Germinal center (tissue), 1 donor: Measurements from ENCODE around the gene RTP3.
"Not testable (repeated sequence)": the region's sequence is repeated elsewhere in the genome, so short reads cannot be mapped to it uniquely, and the experiment has no call there.

Experiments
- DNase-seq: peaks from one replicate; pipeline ENCODE4 v3.0.0; 2012; ENCODE audit warnings: mixed read lengths, low spot score

The RTP3 gene

DNA sequence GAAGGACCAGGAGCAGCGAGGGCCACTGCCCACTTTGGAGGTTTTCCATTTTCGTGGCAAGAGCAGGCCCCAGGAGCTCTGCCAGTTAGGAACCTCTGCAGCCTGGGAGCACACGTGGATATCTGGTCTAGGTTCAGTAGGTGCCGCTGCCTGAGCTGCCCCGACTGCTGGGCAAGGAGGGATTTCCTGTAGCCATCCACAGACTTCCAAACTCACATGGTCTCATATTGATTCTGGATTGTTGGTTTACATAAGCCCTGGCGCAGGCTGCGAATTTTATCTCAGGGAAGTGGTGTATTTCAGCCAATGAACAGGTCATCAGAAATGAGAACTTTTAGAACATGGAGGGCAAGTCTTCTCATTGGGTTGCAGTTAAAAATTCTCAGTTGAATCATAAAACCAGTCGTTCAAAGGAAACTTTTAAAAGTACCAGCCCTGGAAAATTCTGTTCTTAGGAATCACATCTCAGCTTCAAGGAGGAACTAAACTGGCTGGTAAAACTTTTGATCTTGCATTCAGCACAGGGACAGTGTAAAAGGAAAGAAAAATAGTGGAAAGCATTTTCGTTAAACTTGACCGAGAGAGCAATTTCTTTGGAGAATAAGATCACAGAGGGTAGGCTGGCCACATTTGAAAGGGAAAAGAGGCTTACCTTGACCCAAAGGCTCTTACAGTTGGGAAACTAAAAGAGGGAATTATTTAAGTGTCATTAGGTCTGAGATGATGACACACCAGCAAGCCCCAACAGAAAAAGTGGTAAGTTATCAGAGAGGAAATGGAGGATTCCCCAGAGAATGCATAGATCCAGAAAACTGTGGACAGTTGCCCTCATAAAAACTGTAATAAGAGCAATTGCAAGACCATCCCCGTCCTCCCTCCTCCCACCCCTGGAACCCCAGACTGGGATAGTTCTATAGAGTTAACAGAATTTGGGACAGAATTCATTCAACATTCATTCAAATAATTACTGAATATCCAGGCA, 6.4 kb upstream of the RTP3 start:
- DNase-seq: no peak

DNA sequence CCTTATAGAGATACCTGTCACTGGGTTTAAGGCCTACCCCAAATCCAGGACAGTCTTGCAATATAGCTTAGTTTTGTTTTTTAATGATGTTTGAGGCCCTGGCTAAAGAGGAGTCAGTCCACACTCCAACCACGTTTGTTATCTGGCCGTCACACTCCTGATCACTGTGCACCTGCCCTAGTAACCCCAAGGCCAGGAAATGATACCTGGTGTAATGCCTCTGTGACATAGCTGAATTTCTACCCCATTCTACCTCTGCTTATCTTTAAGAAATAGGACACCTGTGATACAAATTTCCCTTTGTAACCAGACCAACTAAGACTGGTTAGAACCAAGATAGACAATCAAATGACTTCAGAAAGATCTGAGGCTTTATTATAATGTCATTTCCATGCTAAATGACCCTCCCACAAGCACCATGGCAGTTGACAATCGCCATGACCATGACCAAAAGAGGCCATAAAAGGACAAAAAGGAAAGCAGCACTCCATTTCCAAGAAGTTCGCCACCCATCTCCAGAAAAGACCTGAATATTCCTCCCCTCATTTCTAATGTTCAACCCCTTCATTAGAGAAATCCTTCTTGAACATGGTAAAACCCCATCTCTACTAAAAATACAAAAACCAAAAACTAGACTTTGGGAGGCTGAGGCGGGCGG, 4.8 kb upstream of the RTP3 start:
- no peak for DNase-seq

DNA sequence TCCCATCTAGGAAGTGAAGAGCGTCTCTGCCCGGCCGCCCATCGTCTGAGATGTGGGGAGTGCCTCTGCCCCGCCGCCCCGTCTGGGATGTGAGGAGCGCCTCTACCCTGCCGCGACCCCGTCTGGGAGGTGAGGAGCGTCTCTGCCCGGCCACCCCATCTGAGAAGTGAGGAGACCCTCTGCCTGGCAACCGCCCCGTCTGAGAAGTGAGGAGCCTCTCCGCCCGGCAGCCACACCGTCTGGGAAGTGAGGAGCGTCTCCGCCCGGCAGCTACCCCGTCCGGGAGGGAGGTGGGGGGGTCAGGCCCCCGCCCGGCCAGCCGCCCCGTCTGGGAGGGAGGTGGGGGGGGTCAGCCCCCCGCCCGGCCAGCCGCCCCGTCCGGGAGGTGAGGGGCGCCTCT, 3.3 kb upstream of the RTP3 start:
- DNase-seq: not testable (repeated sequence)

DNA sequence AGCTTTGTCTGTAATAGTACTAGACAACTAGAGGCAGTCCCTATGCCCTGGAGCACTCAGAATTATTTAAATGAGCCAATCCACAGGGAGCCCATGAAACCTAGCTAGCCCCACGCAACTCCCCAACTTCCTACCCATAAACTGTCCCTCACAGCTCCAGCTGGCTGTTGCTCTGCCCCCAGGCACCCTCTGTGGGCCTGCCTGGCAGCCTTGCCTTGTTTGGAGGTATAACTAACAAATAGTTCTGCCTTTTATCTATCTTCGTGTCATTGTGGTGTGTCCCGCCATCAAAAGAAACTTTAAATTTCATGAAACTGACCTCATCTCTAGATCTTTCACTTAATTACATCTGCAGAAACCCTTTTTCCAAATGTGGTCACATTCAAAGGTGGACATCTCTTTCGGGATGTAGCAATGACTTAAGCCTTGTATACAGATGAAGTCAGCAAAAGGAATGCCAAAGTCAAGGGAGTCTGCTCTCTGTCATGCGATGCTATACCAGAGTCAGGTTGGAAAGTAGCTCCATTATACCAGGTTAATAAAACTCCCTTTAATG, 1.8 kb upstream of the RTP3 start:
- DNase-seq: no peak

DNA sequence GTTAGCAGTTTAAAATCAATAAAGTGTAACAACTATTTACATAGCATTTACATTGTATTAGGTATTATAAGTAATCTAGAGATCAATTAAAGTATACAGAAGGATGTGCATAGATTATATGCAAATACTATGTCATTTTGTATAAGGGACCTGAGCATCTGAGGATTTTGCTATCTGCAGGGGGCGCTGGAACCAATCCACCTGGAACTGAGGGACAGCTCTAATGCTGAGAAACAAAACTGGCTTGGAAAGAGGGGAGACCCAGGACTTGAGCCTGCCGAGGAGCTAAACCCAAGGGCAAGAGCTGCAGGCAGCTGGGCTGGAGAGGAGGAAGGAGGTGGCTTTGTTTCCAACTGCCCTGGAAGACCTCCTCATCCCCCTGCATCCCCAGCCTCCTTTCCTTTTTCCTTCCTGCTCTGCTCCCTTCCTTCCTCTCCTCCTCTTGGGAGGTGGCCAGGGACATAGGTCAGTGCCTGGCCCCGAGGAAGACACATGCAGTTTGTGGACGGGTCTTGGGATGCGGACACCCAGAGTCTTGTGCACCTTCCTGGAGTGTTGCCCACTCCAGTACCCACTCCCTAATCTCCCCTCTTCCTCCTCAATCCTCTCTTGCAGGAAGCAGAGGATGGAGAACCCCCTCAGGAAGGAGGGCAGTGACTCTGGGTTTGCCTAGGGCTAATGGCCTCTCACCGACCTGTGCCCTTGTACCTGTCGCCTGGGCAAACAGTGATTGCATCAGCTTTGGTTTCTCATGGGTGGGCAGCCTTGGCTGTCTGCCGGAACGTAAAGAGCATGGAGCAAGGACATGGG, 825 bp upstream of the RTP3 start:
- peak; percentile 36 for DNase-seq

DNA sequence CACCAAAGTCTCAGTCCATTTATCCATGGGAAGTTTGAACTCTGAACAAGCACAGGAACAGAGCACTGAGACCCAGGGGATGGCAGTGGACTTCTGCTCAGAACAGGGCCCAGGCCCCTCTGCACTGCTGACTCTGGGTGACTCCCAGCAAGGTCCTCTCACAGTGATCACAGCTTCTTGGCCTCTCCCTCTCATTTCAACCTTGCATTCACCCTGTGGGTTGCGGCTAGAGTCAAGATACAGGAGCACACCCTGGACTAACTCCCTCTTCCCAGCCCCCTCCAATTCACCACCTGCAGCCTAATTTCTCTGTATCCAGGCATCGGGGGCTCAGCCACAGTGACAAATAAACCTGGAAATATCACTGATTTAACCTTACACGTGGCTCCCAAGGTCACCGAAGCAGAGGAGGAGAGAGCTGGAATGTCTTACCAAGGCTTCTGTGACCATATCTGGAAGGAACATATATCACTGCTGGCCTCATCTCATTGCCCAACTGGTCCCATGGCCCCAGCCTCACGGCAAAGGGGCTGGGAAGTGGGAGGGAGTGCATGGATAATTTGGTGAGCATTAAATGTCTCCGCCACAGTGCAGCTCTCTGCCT, 1.2 kb downstream of the RTP3 start:
- no peak for DNase-seq

DNA sequence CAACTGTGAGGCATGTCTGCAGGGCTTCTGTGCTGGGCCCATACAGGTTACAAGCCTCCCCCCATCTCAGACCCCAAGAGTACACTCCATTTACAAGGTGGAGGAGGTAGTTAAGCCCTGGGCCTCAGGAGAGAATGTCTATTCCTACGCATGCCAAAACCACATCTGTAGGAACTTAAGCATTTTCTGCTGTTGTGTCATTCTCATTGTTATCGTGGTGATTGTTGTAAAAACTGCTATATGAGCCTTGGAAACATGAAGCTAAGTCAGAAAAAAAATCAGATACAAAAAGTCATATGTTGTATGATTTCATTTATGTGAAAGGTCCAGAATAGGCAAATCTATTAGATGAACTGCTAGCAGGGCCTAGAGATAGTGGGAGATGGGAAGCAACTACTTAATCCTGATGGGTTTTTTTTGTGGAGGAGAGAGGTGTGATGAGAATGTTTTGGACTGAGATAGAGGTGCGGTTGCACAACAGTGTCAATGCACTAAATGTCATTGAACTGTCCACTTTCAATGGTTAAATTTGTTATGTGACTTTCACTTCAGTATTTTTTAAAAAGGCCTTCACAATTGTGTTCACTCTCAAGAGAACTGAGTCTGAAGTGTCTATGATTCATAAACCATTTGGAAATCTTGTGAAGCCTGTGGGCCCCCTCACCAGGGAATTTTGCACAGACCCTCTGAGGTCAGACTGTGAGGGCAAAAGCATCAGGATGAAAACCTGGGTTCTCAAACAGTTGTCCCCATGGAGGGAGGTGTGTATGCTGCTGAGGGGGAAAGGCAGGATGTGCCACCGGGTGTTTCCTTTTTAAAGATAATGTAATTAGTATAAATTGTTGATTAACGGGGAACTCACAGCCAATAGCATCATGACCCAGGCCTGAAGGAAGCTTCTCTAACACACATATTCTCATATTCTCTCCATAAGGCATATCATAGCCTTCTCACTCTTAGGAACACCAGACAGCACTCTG, 3.2 kb downstream of the RTP3 start:
- no peak for DNase-seq

DNA sequence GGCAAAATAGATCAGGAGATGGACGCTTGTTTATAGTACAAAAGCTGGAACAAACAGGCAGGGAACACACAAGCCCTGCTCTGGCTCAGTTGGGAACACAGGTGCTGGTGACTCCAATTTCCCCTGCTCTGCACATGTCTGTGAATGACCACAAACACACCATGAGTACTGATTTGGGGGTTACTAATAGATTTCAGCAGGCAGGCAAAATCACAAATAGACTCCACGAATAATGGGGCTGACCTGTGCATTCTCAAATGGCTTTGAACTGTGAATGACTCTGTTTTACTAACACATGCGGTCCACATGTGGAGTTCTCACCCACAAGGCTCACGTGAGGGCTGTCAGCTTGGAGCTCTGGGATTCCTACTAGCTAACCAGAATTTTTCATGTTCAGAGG, 3.9 kb downstream of the RTP3 start:
- DNase-seq: no peak

DNA sequence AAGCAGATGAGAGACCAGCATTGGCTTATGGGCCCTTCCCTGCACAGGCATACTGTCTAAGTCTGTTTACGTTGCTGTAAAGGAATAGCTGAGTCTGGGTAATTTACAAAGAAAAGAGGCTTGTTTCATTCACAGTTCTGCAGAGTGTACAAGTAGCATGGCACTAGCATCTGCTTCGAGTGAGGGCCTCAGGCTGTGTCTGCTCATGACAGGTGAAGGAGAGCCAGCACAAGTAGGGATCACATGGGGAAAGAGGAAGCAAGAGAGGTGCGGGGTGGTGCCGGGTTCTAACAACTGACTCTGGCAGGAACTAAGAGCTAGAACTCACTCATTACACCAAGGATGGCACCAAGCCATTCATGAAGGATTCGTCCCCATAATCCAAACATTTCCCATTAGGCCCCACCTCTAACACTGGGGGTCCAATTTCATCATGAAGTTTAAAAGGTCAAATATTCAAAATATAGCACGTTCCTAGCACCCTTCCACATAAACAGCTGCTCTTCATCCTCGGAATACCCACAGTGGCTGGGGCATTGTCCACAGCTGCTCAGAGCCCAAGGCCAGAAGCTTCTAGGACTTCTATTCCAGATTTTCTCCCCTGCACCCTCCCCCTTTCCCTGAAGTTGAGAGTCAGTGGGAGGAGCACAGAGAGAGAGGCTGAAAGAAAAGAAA, 5.6 kb downstream of the RTP3 start:
- no peak for DNase-seq

DNA sequence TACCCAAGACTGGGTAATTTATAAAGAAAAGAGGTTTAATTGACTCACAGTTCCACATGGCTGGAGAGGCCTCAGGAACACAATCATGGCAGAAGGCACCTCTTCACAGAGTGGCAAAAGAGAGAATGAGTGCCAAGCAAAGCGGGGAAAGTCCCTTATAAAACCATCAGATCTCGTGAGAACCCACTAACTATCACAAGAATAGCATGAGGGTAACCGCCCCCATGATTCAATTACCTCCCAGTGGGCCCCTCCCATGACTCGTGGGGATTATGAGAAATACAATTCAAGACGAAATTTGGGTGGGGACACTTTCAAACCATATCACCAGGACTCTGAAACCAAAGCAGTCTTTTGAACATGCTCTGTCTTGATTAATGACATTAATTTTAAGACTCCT, 7.0 kb downstream of the RTP3 start:
- no peak for DNase-seq

DNA sequence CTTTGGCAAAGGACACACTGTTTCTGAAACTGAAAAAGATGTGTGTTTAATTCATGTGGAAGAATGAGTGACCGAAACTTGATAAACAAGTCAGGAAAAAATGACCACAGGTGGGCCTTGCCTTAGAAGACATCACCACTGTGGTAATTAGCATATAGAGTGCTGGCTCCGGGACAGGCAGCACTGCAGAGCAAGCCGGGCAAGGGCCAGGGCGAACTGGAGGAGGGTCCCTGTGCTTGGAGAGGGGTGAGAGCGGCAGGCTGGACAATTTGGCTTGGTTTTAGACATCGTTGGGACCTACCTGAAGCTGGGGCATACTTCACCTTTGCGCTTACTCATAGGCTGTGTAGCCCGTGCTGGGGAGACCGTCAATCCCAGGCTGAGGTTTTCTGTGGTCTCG, 8.2 kb downstream of the RTP3 start:
- no peak for DNase-seq

DNA sequence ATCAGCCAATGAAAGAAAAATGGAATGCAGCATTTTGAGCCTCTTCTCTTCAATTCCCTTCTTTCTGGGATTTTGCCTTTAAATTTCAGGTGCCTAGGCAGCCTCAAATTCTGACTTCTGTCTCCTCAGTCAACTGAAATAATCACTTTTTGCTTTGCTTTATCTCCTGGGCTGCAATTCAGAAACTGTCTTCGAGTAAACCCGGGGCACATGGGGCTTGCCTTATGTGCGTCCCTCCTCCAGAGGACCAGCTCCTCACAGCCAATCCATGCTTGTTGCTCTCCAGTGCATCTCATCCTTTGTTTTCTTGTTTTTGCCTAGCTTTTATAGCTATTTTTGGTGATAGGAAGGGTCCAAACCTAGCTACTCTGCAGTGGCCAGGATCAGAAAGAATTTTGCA, 8.8 kb downstream of the RTP3 start:
- no peak for DNase-seq

DNA sequence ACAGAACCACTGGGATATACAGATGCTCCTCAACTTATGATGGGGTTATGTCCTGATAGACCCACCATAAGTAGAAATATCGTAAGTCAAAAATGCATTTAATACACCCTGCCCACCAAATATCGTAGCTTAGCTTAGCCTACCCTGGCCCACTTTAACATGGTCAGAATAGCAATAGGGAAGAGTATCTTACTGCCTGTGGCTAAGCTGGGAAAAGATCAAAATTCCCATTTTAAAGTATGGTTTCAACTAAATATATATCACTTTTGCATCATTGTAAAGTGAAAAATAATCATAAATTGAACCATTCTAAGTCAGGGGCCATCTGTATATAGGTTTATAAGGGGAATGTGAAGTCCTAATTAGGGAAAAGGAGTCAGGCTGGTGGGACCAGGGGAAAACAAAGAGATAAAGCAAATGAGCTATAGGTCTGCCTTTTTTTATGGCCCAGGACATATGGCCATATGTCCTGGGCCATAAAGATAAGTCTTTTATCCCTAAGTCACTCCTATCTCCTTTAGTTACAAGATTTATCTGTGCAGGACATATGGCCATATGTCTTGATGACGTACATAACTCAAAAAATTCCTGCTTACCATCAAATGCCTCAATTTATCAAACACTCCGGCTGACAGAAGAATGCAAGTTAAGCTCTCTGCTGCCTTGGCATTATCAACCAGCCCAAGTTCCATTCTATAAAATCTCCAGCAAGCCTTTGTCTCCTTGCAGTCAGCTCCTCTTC, 11.2 kb downstream of the RTP3 start:
- DNase-seq: no peak

DNA sequence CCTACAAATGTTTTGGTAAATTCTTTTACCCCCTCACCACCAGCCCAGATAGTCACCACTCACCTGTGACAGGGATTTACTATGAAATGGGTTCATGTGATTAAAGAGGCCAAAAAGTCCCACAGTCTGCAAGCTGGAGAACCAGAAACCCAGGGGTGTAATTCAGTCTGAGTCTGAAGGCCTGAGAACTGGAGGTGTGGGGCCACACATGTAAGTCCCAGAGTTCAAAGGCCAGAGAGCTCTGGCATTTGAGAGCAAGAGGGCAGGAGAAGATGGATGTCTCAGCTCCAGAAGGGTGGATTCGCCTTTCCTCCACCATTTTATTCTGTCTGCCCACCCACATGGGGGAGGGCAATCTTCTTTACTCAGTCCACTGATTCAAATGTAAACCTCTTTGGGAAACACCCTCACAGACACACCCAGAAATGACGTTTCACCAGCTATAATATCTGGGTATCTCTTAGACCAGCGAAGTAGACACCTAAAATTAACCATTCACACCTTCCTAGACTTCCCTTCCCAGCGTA, 11.9 kb downstream of the RTP3 start:
- no peak for DNase-seq

DNA sequence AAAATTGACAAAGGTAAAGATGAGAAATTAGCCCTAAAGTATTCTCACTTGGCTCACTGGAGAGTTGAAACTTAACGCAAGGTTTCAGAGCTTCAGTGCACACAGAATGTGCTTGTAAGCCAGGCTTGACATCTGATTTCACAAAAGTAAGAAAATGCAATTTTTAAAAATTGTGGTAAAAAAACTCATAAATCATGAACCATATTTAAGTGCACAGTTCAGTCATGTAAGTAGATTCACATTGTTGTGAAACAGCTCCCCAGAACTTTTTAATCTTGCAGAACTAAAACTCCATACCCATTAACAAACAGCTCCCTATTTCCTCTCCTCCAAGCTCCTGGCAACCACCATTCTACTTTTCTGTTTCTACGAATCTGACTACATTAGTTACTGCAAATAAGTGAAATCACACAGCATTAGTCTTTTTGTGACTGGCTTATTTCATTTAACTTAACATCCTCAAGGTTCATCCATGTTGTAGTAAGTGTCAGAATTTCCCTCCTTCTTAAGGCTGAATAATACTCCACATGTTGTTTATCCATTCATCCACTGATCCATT, 14.5 kb downstream of the RTP3 start:
- DNase-seq: no peak

DNA sequence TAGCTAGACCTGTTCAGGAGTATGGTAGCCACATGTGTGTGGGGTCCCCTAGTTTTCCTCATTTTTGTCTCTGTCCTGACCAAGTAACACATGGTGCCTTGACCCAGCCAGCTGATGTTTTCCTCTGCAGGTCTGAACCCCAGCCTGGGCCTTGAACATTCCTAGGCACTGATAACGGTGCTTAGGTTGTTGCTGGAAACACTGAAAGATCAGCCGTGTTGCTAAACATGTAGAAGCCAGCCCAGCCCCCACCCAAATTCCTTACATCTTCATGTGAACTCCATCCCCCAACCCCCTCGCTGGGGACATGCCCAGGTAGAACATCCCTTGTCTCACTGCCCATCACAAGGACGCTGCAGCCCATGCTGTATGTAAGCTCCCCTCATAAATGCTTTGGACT, 18.7 kb downstream of the RTP3 start:
- no peak for DNase-seq

DNA sequence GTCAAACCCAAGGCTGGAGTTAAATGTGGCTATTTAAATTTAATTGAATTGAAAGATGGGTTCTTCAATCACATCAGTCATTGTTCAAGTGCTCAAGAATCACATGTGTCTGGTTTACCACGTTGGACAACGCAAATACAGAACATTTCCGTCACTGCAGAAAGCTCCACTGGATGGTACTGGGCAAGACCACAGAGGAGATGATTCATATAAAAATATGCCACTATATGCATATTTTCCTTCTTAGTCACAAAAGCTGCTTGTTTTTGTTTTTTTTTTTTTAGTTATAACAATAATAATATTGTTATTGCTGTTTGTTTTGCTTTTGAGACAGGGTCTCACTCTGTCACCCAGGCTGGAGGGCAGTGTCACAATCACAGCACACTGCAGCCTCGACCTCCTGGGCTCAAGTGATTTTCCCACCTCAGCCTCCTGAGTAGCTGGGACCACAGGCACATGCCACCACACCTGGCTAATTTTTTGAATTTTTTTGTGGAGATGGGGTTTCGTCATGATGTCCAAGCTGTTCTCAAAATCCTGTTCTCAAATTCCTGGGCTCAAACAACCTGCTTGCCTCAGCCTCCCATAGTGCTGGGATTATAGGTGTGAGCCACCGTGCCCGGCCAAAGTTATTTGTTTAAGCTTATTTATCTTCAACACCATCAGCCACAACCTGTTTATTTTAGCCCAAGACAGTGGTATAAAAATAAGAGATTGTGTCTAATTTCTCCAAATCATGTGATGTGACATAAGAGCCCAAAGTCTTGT, 19.4 kb downstream of the RTP3 start:
- DNase-seq: no peak

DNA sequence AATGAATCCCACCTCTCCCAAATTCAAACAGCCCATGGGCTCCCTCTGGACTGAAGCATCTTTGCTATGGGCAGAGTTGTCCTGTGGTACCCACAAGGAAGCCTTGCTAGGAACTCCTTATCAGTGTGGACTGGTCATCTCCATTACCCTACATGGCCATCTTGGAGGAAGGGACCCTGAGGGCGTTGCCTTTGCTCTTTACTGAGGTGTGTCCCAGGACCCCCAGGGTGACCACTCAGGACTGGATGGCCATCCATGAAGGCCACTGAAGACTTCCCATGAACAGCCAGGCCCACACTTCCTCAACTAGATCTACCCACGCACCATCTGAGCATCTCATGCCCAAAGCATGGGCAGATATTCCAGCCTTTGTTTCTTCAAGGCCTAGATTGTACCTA, 20.0 kb downstream of the RTP3 start:
- DNase-seq: no peak
